HCT116 (cell line): Measurements from ENCODE around the gene FBXL3. TPM values are rescaled to one million over a fixed set of nuclear protein-coding genes. Genes with fewer than 3 reads are reported as not detected.

Experiments used
- ATAC-seq: fragments of 200-7000 bp; cut with Tn5 transposase; 2 replicates; pipeline ENCODE4 v1.9.1; 2020; ENCODE audit warnings: mild to moderate bottlenecking, moderate library complexity
- BruUV-seq: library from RNA; stranded (reverse); fragments of 400-500 nt; replicated peaks from 2 replicates; lab custom pipeline; 2021; lab: Mats Ljungman, UMichigan
- CTCF ChIA-PET: fragments of 300-600 bp; sonication (Branson Sonifier 250); formaldehyde crosslinking; loops from one replicate; lab custom pipeline; 2021; ENCODE audit warnings: antibody characterized with exemption; lab: Charles Lee
- POLR2A ChIA-PET: fragments of 300-600, 350-600 bp; sonication (Branson Sonifier 250); formaldehyde crosslinking; loops from one replicate; lab custom pipeline; 2021; ENCODE audit warnings: antibody characterized with exemption; lab: Charles Lee
- RAD21 ChIA-PET, 2 experiments: fragments of 300-600 bp; sonication (Branson Sonifier 250); formaldehyde crosslinking; loops; one replicate each; lab custom pipeline; 2023; ENCODE audit warnings: low total read pairs in 2 of 2; ENCODE audit not compliant: uncharacterized antibody in 2 of 2, unreplicated experiment in 2 of 2, low non-redundant PET in 1 of 2; lab: Charles Lee
- DNase-seq: peaks from one replicate; pipeline ENCODE4 v3.0.0-alpha.2; 2010; ENCODE audit warnings: low read depth, low spot score
- H2AFZ ChIP-seq: fragments of 200-600 bp; shearing (Covaris generic), sonication (generic); 2 replicates; pipeline ENCODE4 v1.6.1; 2017; ENCODE audit warnings: low read depth, mixed run types, mixed read lengths, antibody characterized with exemption, low read length; ENCODE audit not compliant: poor library complexity, severe bottlenecking
- H3K27ac ChIP-seq: 2 replicates; pipeline ENCODE4 v1.5.1; 2012; ENCODE audit warnings: low read depth, low read length
- H3K27me3 ChIP-seq: fragments of 200-600 bp; sonication (generic); 2 replicates; pipeline ENCODE4 v1.6.1; 2016; ENCODE audit warnings: mixed run types, low read length, mixed read lengths; ENCODE audit not compliant: insufficient read depth
- H3K36me3 ChIP-seq, 2 experiments: fragments of 200-500 bp in 1 of 2; fragments of 200-600 bp in 1 of 2; sonication (Bioruptor generic) in 1 of 2; sonication (generic) in 1 of 2; 2 replicates each; pipeline versions ENCODE4 v1.5.1 to v1.6.1; 2014 to 2016; ENCODE audit warnings: low read length in 2 of 2, inconsistent platforms in 1 of 2, mixed read lengths in 1 of 2, mixed run types in 1 of 2; ENCODE audit not compliant: insufficient read depth in 2 of 2, control insufficient read depth in 1 of 2
- H3K4me1 ChIP-seq, 2 experiments: fragments of 200-600 bp in 1 of 2; sonication (generic) in 1 of 2; 2 replicates each; pipeline versions ENCODE4 v1.5.1 to v1.6.1; 2012 to 2017; ENCODE audit warnings: low read length in 2 of 2, inconsistent platforms in 1 of 2, mild to moderate bottlenecking in 1 of 2, mixed read lengths in 1 of 2, mixed run types in 1 of 2, moderate library complexity in 1 of 2; ENCODE audit not compliant: insufficient read depth in 2 of 2, control insufficient read depth in 1 of 2
- H3K4me2 ChIP-seq: fragments of 200-600 bp; sonication (generic); 2 replicates; pipeline ENCODE4 v1.6.1; 2017; ENCODE audit warnings: mixed run types, low read length, mixed read lengths
- H3K4me3 ChIP-seq, 2 experiments: fragments of 200-600 bp in 1 of 2; sonication (generic) in 1 of 2; replicated peaks in 1 of 2; 2 replicates each; pipeline ENCODE4 v1.5.1; 2011 to 2016; ENCODE audit warnings: low read length in 2 of 2, control low read depth in 1 of 2, low read depth in 1 of 2, mild to moderate bottlenecking in 1 of 2, mixed read lengths in 1 of 2, mixed run types in 1 of 2
- H3K79me2 ChIP-seq: fragments of 200-600 bp; sonication (generic); 2 replicates; pipeline ENCODE4 v1.6.1; 2017; ENCODE audit warnings: mild to moderate bottlenecking, mixed run types, low read length, moderate library complexity, mixed read lengths; ENCODE audit not compliant: insufficient read depth
- H3K9ac ChIP-seq: fragments of 200-600 bp; sonication (generic); 2 replicates; pipeline ENCODE4 v1.6.1; 2016; ENCODE audit warnings: low read length, mixed read lengths
- H3K9me2 ChIP-seq: fragments of 200-600 bp; sonication (generic), shearing (Covaris generic); 2 replicates; pipeline ENCODE4 v1.6.1; 2017; ENCODE audit warnings: mixed run types, mild to moderate bottlenecking, moderate library complexity; ENCODE audit not compliant: insufficient read depth
- H3K9me3 ChIP-seq, 2 experiments: fragments of 200-500 bp in 1 of 2; fragments of 200-600 bp in 1 of 2; sonication (Bioruptor generic) in 1 of 2; sonication (generic) in 1 of 2; 2 replicates each; pipeline ENCODE4 v1.6.1; 2014 to 2017; ENCODE audit warnings: low read length in 2 of 2, mixed read lengths in 2 of 2, inconsistent platforms in 1 of 2, low read depth in 1 of 2, mild to moderate bottlenecking in 1 of 2, mixed run types in 1 of 2, moderate library complexity in 1 of 2; ENCODE audit not compliant: control insufficient read depth in 1 of 2, insufficient read depth in 1 of 2
- H4K20me1 ChIP-seq: fragments of 200-600 bp; sonication (generic), shearing (Covaris generic); 2 replicates; pipeline ENCODE4 v1.6.1; 2017; ENCODE audit warnings: mixed run types, mild to moderate bottlenecking, moderate library complexity; ENCODE audit not compliant: insufficient read depth
- EGR1 ChIP-seq: IDR thresholded peaks from 2 replicates; pipeline ENCODE4 v1.6.1; 2012; ENCODE audit warnings: low read depth
- ELF1 ChIP-seq: IDR thresholded peaks from 2 replicates; pipeline ENCODE4 v1.6.1; 2012; ENCODE audit warnings: low read depth, borderline replicate concordance
- EZH2 ChIP-seq: fragments of 200-600 bp; sonication (generic); IDR thresholded peaks from 2 replicates; pipeline ENCODE4 v1.6.1; 2017; ENCODE audit warnings: antibody characterized with exemption, mixed run types
- EZH2phosphoT487 ChIP-seq: fragments of 200-600 bp; IDR thresholded peaks from 2 replicates; pipeline ENCODE4 v1.6.1; 2018; ENCODE audit warnings: antibody characterized with exemption, borderline replicate concordance
- FOSL1 ChIP-seq: IDR thresholded peaks from 2 replicates; pipeline ENCODE4 v1.6.1; 2012; ENCODE audit warnings: low read depth
- JUND ChIP-seq: IDR thresholded peaks from 2 replicates; pipeline ENCODE4 v1.6.1; 2012
- MAX ChIP-seq: IDR thresholded peaks from 2 replicates; pipeline ENCODE4 v1.6.1; 2012
- POLR2A ChIP-seq: IDR thresholded peaks from 2 replicates; pipeline ENCODE4 v1.7.0; 2011; ENCODE audit warnings: borderline replicate concordance; ENCODE audit not compliant: insufficient read depth, insufficient read length; ENCODE audit errors: extremely low read depth
- POLR2AphosphoS5 ChIP-seq: IDR thresholded peaks from 2 replicates; pipeline ENCODE4 v1.6.1; 2011; ENCODE audit warnings: mild to moderate bottlenecking, low read depth, low read length, moderate library complexity
- REST ChIP-seq: IDR thresholded peaks from 2 replicates; pipeline ENCODE4 v1.6.1; 2012; ENCODE audit warnings: low read depth
- TCF7L2 ChIP-seq: IDR thresholded peaks from 2 replicates; pipeline ENCODE4 v1.7.0; 2011; ENCODE audit warnings: borderline replicate concordance, inconsistent platforms; ENCODE audit not compliant: insufficient read depth, insufficient read length; ENCODE audit errors: extremely low read depth
- YY1 ChIP-seq: IDR thresholded peaks from 2 replicates; pipeline ENCODE4 v1.6.1; 2011; ENCODE audit warnings: low read length, low read depth, moderate library complexity, mild to moderate bottlenecking; ENCODE audit not compliant: insufficient replicate concordance; ENCODE audit errors: extremely low read depth
- ZFX ChIP-seq: fragments of 450-650 bp; IDR thresholded peaks from 2 replicates; pipeline ENCODE4 v1.6.1; 2017
- ZNF274 ChIP-seq: fragments of 200-500 bp; sonication (Bioruptor generic); IDR thresholded peaks from 2 replicates; pipeline ENCODE4 v1.6.1; 2014; ENCODE audit warnings: mild to moderate bottlenecking, low read depth, low read length, inconsistent platforms
- intact Hi-C: fragments of 100-400 bp; cut with micrococcal nuclease; formaldehyde crosslinking; loops from 2 replicates; pipeline ENCODE4 v1.10.0; 2022
- total RNA-seq: library from RNA; stranded (reverse); gene quantifications from one replicate; pipeline ENCODE4 v1.2.1, GENCODE V29; 2021; ENCODE audit not compliant: unreplicated experiment

The FBXL3 gene
- total RNA-seq, 1 experiment from 2014 or later, result 24.0 TPM

GRCh38 chr13:77001963-77002587 lies 24.9 kb downstream of the FBXL3 start:
- BruUV-seq, result no TSS peak
- ChIA-PET CTCF (interaction anchor here (0.6 to 1.6 kb wide), 3 partner anchors 31 to 591 kb away, joined by 3 read pairs; no protein-coding TSS in a partner anchor), RAD21 (no interaction called here), POLR2A (no interaction called here)
- Histone ChIP-seq H3K4me2 (no peak overlapping the region), H4K20me1 (no peaks in the 10 kb centered on the region), H3K27ac (no peak overlapping the region), H3K4me1 (no peaks in the 10 kb centered on the region), H3K4me3 (no peak overlapping the region), H3K9ac (no peak overlapping the region), H3K9me2 (no peaks in the 10 kb centered on the region), H3K27me3 (no peaks in the 10 kb centered on the region), H3K79me2 (peaks cover 23% of the 10 kb centered on the region), H3K9me3 (no peaks in the 10 kb centered on the region), H2AFZ (no peak overlapping the region), H3K36me3 (peaks cover 16 to 17% of the 10 kb centered on the region in 2 experiments; a peak in 3 of 4 replicates)
- DNase-seq (no peak), ATAC-seq (no peak)
- TF ChIP-seq POLR2A (no peak), TCF7L2 (no peak)
- intact Hi-C loops, result loop anchor here (10.0 kb wide), 1 partner anchor 1327 kb away; no protein-coding TSS in a partner anchor

GRCh38 chr13:77001540-77001939 lies 25.4 kb downstream of the FBXL3 start:
- H3K4me1 ChIP-seq, result no peaks in the 10 kb centered on the region
- H3K36me3 ChIP-seq, result peaks cover 16 to 17% of the 10 kb centered on the region in 2 experiments; a peak in 3 of 4 replicates
- no peak for TF ChIP-seq EGR1
- TF ChIP-seq ZNF274, result no peak
- TF ChIP-seq POLR2AphosphoS5, result no peak
- TF ChIP-seq YY1, result no peak
- TF ChIP-seq EZH2, result no peak
- TF ChIP-seq MAX, result no peak
- TF ChIP-seq REST, result no peak
- no peak for TF ChIP-seq JUND
- TF ChIP-seq ELF1, result no peak
- TF ChIP-seq EZH2phosphoT487, result no peak
- no peak for TF ChIP-seq FOSL1
- no peak for TF ChIP-seq ZFX

More at GRCh38 chr13:77001540-77001939, 25.4 kb downstream of the FBXL3 start:
- ChIA-PET RAD21 (no interaction called here), CTCF (interaction anchor here (0.6 to 1.6 kb wide), 3 partner anchors 30 to 769 kb away, joined by 3 to 4 read pairs (median 3); no protein-coding TSS in a partner anchor), POLR2A (no interaction called here)
- Histone ChIP-seq H3K9me3 (no peaks in the 10 kb centered on the region), H3K27me3 (no peaks in the 10 kb centered on the region), H3K4me2 (no peak overlapping the region), H3K9ac (no peak overlapping the region), H2AFZ (no peak overlapping the region), H3K79me2 (peaks cover 20% of the 10 kb centered on the region; the same call in 1 of the 2 replicates), H3K9me2 (no peaks in the 10 kb centered on the region), H3K27ac (no peak overlapping the region), H4K20me1 (no peaks in the 10 kb centered on the region), H3K4me3 (no peak overlapping the region)
- DNase-seq, result no peak
- intact Hi-C loops, result loop anchor here (10.0 kb wide), 1 partner anchor 1327 kb away; no protein-coding TSS in a partner anchor
- BruUV-seq, result no TSS peak
- ATAC-seq, result no peak
